ENCODE data around the gene SPATA9.
"Not testable (repeated sequence)": the region's sequence is repeated elsewhere in the genome, so short reads cannot be mapped to it uniquely, and the experiment has no call there.

SPATA9 gene

DNA sequence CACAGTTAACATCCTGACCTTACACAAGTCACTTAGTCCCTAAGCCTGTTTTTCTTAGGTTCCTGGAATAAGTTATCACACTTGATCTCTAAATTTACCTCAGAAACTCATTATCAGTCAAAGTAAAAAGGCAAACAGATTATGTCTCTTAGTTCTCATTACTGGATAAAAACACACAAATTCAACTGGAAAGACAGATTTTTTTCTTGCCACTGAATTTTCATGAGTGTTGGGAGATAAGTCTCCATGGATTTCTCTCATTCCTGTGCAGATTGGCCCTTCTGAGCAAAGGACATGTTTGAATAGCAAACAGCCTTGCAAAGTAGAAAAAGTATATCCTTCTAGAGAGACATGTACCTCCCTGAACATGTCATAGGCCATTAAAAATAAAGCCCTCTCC lies 10.2 kb downstream of the SPATA9 start:
- DNase-seq: no peak

DNA sequence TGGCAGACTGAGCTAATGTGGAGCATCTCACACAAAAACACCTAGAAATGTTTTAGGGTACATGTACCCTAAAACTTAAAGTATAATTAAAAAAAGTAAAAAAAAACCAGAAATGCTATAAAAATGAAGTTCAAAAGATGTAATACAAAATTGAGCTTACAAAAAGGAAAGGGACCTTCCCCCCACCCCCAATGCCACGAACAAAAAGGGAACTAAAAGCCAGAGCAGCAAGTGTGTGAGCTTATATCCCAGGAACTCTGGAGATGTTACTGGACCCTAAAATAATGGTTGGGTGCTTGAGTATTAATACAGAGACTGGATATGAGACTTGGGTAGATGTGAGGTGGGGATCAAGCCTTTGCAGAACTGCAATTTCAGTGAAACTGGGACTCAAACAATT lies 11.0 kb downstream of the SPATA9 start:
- no peak for DNase-seq

DNA sequence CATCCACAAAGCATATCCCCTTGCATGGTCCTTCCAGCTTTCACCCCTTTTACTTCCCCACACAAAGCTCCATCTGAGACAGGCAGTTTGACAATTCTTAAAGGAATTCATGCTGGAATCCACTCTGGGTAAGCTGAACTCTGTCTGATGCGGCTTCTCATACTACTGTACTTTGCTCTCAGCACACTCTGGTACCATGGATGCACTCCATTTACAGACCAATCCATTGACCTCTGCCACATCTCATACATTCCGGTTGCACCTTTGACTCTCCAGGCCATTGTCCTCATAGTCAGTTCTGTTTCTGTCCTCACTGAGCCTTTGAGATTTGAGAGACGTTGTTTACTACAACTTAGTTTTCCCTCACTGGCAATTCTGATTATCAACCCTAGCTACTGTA lies 12.2 kb downstream of the SPATA9 start:
- no peak for DNase-seq

DNA sequence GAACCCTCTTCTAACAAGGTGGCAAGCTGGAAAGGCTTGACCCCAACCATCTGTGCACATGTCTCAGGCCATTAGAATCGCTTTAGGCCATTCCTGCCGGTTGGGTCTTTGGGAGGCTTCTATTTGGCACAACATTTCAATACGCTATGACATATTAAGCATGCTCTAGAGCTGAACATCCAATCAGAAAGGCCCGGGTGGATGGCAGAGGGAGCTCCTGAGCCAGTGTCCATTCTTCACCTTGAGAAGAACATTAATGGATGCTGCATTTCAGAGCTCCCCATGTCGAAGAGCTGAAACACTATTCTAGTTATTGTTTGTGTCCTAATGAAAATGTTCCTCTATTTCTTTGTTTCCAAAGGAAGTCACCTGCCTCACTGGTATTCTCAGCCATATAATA lies 12.8 kb downstream of the SPATA9 start:
- DNase-seq: no peak

DNA sequence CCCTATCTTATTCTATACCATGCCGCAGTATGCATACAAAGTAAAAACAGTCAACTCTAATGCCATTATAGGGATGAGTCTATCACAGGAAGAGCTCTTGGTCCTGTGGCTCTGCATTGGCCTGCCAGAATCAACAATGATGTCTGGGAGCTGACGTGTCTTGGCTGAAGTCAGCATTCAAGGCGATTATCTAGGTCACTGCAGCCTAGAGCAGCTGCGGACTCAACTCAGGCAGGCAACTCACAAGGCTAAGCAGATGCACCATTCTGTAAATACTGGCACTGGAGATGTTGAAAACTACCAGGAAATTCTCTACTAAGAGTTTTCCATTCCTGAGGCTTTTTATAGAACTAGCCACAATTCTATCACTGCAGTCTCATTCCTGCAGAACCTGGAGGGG lies 13.3 kb downstream of the SPATA9 start:
- no peak for DNase-seq

DNA sequence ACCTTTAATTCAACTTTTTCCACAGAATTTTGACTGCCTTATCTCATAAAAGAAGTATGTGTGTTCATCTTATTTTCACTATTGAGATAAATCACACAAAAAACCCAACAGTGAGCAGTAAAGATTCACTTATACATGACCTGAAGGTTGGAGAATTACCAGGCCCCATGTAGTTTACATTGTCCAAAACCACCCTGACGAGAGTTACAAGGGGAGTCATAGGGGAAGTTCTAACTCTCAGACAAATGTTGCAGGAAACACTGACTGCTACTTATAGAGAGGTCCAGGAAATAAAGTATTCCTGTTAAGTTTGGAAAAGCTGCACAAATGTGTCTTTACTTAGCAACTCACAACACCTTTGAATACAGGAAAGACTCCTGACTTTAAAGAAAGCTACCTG lies 14.1 kb downstream of the SPATA9 start:
- no peak for DNase-seq

DNA sequence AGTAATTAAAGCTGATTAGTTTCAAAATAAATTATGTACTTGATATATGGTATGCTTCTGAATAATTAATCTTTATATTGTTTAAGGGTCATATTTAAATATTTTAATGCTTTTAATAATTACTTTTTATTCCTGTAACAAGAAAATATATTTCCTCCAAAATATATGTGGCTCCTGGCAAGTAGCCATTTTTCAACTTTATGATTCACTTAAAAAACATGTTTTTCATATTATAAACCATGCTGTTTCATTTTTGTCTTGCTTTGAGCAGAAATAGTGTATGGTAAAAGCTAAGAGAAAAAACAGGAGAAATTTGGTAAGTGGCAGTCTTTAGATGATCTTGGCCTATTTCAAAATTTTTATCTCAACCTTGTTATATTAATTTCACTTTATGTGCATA lies 14.6 kb downstream of the SPATA9 start:
- DNase-seq: no peak

DNA sequence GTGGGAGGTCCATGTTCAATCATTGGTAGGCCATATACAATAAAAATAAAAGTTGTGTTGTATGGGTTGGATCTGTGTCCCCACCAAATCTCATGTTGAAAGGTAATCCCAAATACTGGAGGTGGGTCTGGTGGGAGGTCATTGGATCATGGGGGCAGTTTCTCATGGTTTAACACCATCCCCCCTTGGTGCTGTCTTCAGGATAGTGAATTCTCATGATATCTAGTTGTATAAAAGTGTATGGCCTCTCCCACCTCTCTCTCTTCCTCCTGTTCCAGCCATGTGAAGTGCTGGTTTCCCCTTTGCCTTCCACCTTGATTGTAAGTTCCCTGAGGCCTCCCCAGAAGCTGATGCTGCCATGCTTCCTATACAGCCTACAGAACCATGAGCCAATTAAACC lies 15.1 kb downstream of the SPATA9 start:
- DNase-seq: no peak

DNA sequence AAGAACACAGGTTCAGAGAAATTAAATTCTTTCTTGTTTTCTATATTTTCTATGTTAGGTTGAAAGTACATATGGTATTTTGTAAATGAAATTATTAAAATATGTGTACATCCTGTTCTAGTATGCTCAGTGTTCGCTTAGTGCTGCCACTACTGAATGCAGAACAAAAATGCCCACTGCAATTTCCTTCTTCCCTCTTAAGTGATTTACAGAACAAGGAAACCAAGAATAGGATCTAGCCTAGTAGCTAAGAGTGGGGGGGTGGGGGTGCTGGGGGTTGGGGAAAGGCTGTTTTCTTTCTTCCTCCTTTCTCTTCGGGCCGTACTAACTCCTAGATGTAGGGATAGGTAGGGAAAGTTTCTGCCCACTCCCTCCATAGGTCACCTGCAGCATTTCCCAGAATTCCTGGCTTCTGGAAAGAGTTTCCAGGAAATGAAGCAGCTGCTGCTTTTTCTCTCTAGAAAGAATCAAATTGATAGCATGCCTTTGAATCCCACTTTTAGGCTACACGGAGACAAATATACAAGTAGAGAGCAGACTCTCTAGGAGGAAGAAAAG lies 15.7 kb downstream of the SPATA9 start:
- DNase-seq: no peak

DNA sequence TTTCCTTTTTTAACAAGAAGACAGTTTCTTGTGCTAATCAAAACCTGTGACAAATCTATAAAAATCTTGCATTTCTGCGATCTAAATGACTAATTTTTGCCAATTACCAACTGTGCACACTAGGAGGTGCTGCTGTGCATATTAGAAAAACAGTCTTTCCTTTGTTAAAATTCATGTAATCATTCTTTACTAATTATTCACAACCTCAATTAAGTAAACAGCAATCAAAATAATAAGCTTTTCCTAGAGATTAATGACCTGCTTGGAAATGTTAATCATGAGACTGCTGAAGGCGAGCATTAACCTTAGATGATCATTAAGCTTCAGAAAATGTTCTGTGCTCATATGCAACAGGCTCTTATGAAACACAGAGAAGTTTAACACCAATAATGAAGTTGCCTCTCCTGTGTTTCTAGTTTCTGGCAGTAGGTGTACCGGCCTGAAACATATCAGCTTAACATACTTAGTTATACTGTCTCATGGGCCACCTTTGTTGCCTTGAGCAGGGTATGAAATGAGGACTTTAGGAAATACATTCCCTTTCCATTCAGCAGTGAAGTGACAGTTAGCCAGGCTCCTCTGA lies 18.5 kb downstream of the SPATA9 start:
- DNase-seq: no peak

DNA sequence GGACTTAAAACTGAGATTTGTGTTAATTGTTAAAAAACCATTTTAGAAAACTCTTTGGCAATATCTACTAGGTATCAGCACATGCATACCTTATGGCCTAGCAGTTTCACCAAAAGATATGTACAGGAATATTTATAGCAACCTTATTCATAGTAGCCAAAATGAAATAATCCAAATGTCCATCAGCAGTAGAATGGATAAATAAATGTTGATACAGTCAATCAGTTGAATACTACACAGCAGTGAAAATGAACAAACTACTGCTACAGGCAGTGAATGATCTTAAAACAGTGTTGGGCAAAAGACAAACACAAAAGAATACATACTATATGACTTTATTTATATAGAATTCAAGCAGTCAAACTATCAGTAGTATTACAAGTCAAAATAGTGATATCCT lies 19.8 kb downstream of the SPATA9 start:
- no peak for DNase-seq

DNA sequence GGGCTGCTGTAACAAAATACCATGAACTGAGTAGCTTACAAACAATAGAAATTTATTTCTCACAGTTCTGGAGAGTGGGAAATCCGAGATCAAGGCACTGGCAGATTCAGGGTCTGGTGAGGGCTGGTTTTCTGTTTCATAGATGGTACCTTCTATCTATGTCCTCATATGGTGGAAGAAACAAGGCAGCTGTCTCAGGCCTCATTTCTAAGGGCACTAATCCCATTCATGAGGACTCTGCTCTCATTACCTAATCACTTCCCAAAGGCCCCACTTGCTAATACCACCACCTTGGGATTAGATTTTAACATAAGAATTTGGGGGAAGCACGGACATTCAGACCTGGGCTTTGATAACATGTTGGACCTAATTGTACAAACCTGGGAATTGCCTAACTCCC lies 22.7 kb downstream of the SPATA9 start:
- no peak for DNase-seq

DNA sequence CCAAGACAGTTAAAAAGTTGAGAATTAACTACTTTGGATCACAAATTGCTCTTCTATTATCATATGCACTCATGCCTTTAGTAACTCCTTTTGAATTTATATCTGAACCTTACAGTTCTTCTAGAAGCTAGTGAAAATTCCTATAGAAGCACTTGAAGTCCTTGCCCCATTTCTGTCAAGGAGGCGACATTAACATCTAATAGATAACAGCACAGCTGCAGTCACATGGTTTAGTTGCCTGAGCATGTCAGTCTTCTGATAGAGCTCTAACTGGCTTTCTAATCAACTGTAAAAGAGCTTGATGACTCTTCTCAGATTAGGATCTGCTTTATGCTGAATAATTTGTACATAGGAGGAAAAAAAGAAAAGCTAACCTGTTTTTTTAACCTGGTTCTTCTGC lies 27.2 kb downstream of the SPATA9 start:
- no peak for DNase-seq

DNA sequence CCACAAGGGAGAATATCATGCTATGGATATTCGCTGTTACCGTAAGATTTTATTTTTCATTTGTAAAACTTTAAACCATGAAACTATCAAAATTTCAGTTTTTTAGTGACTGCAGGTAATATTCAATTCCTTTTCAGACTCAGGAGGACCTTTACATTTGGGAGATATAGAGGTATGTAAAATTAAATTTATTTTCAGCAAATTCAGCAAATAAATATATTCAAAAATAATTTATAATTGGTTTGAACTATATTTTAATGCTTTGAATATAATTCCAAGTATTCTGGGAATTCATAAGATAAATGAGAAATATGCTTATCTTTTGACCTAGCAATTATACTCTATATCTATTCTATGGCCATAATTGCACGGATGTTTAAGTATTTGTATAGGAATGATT lies 28.6 kb downstream of the SPATA9 start:
- no peak for DNase-seq

DNA sequence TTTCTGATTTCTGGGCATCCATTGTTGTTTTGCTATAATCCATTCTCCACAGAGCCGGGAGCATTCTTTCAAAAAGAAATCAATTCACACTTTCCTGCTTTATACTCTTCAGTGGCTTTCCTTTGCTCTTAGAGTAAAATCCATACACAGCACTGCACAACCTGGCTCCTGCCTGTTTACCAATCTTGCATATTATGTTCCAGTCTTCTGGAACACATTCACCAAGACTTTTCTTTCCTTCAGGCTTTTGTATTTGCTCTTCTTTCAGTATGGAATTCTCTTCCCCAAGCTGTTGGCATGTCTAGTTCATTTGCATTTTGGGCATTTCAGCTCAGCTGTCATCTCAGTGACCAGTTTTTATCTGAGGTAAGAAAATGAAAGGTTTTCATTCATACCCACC lies 29.9 kb downstream of the SPATA9 start:
- no peak for DNase-seq

DNA sequence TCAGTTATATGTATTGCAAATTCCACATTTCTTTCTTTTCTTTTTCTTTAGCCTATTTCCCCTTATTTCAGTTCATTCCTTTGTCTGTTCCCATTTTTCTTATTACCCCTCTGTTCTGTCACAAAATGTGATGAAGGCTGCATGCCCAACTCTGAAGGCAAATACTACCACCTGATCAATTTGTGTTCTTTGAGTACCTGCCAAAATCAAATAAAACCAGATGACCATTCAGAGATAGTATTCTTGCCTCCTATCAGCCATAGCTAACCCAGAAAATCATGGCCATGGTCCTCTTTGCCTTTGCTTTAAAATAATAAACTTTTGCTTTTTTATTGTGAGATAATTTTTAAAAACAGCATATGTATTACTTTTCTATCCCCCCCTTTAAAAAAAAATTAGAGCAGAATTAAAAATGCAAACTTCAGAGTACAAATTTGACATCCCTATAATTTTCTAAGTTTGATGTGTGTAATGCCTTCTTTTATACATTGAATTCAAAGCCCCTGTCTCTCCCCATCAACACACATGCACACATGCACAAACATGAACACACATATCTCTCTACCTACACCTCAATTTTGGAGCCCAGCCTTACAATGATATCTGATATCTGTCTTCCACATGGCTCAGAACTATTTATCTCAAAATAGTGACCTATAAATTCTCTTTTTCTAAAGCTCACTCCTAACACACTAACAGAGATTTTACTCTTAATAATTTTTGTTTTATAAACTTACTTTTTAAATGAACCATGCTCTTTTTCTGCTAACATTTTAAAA lies 32.8 kb downstream of the SPATA9 start:
- no peak for DNase-seq

DNA sequence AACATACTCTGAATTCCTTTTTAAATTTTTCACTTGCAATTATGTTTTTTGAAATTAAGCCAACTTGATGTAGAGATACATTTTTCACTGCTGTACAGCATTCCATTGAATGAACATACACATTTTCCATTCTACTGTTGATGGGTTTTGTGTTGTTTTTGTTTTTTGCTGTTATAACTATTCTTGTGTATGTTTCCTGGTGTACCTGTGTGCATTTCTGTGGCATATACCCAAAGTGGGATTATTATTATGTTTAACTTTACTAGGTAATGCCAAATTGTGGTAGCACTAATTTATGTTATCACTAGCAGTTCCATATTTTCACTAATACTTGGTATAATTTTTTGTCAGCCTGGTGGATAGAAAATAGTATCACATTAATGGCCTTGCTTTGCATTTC lies 33.5 kb downstream of the SPATA9 start:
- no peak for DNase-seq

DNA sequence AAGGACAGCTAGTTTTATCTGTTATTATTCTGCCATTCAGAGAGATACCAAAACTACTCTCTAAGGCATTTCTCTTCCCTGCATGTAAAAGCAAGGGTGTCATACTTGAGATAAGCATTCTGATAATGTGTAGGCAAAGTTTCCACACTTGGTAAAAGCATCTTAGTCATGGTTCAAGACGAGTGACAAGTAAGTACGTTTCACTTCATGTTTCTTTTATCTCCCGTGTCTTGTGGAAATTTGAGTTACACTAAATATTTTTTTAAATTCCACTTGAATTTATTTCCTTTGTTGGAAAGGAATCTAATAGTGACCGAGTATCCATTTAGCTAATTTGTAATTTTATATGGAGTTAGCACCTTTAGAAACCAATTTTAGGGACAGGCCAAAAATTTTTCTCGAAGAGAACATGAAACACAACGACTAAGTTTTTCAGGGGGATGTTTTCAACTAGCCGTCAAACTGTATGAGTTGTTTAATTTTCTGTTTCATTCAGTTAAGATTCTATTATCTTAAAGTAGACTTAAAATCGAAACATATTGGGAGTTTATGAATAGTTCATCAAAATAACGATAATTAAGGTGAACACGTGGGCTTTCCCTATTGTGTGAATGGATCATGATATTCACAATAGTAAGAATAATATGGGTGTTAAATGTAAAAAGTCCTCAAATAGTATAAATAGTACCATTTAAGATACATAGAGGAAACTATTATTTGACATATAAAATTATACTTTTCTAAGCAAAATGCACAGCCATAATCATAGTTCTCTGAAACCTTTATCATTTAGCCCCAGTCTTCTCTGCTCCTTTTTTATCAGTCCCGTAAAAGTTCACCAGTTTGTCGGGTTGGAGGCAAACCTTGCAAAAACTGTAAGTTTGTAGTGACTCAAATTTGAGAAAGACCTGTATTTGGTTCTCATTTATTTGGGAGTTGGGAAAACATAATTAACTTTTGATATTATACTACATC lies 34.6 kb downstream of the SPATA9 start:
- DNase-seq: no peak

DNA sequence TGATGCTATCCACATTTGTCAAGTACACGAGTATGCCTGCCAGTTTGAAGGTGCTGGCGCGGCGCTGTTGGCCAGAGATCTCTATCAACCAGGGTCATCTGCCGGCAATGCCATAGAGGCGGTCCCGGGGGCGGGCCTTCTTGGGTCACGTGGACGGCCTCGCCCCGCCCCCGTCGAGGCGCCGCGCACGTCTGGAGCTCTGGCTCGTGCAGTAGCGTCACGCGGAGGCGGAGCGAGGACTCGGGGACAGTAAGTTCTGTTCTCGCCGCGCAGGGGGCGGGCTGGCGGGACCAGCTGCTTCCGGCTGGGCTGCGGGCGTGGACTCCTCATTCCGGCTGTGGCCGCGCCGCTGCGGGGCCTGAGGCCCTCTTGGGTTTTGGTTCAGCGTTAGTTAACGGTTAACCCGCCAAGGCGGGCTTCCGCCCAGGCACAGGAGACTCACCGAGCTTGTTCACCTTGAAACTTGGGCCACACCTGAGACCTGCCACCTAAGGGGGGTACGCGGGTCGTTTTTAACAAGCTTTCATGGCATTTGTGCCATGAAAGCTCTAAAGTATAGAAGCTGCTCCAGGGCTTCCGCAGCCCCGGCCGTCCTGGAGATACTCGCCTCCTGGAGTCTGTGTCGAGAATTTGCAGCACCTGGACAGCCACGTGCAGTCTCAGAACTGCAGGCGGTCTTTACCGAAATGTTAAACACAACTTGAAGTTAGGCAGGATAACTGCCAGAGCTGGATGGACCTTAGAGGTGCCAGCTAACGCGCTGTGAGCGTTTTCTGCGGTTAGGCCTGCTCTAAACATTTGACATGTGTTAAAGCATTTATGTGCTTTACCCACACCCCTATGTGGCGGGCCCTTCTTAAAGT lies 36.0 kb downstream of the SPATA9 start, which contains the start of gene RFESD:
Gene RFESD, plus strand, starts transcription at position 209 of the 863 bp plus-strand sequence. CDS start 5,495 bp downstream, outside the sequence.
- DNase-seq: peak; percentile 97

DNA sequence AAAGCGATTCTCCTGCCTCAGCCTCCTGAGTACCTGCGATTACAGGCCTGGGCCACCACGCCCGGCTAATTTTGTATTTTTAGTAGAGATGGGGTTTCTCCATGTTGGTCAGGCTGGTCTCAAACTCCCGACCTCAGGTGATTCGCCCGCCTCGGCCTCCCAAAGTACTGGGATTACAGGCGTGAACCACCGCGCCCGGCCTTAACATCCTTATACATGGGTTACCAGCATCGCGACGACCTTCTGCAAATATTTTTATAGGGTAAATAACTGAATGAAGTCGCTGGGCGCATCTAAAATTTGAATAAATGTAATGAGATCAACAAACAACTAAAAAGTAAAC lies 36.6 kb downstream of the SPATA9 start:
- not testable (repeated sequence) for DNase-seq

DNA sequence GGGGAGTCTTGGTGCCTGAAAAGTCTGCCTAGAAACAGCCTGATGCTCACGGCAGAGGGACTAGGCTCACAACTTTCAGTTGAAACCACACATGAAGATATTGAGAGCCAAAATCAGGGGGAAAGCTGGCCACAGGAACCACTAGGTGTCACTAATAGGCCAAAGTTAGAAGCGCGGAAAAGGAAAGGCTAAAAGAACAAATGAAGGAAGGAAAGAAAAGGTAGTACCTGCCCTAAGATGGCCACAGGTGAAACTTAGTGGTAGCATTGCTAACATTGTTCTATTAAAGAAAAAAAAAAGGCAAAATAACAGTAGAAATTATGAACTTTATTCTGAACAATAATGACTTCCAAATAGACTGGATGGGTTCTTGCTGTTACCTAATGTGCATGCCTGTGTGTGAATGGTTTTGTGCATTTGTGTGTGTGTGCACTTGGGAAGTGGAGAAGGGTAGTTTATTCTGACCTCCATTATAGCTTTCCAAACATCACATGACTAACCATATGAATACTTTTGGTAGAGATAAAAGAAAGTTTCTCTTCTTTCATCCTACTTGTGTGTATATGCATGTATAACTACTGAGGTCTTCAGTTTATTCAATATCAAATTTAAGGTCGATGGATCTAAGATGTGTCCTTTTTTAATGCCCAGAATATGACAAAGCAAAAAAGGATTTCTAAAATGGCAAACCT lies 38.3 kb downstream of the SPATA9 start:
- DNase-seq: peak; percentile 76

DNA sequence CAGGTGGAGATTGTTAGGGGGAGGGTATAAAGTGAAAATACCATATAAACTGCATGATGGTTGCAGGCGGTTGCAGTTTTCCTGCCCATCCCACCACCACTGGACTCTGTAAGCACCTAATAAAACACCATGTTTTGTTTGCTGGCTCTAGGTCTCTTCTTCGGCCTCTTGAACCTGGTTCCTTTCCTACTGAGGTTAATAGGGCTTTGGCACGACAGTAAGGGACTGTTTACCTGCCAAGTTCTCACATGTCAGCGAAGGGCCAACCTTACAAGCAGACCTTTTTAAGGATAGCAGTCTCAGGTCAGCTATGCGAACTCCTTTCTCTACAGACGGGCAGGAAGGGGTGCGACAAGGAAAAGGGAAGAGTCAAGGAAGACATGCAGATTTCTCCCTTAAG lies 39.6 kb downstream of the SPATA9 start:
- DNase-seq: no peak

All from activated effector memory CD4-positive, alpha-beta T cell treated with anti-CD3 and anti-CD28 coated beads, Interleukin-2, amount 50 U/mL, for 16 hours (primary cell).